Measurements from ENCODE around the gene GRIK1.

- TF ChIP-seq CTCF (IDR thresholded peaks at IDR 0.05) (no peak), POLR2AphosphoS5 (IDR thresholded peaks at IDR 0.05; ENCODE audit: insufficient read depth in 1 of 2, low read depth in 1 of 2) (no peak)
These were observed 131.6 kb downstream of the GRIK1 start for GRCh38 chr21:29808153-29808552.

Data from vagina (tissue), 2 donors.